Mesenchymal stem cell (in vitro differentiated cells and primary cell): ENCODE results near the gene DEFB124.

Experiments
- DNase-seq: peaks from one replicate; pipeline ENCODE4 v3.0.0-alpha.2; 2013
- H2AFZ ChIP-seq: one replicate; pipeline ENCODE4 v1.6.1; 2013; ENCODE audit warnings: low read depth, mild to moderate bottlenecking, control low read depth, inconsistent platforms, low read length, moderate library complexity
- H2AK5ac ChIP-seq: 2 replicates; pipeline ENCODE4 v1.6.1; 2013; ENCODE audit warnings: low read length, moderate library complexity, mild to moderate bottlenecking, inconsistent platforms; ENCODE audit not compliant: severe bottlenecking
- H2BK120ac ChIP-seq: one replicate; pipeline ENCODE4 v1.6.1; 2013; ENCODE audit warnings: low read depth, mild to moderate bottlenecking, inconsistent platforms, low read length, moderate library complexity
- H2BK12ac ChIP-seq, 2 experiments: one replicate each; pipeline ENCODE4 v1.6.1; 2013; ENCODE audit warnings: inconsistent platforms in 2 of 2, low read length in 2 of 2, mild to moderate bottlenecking in 2 of 2, moderate library complexity in 2 of 2, control low read depth in 1 of 2
- H2BK15ac ChIP-seq: one replicate; pipeline ENCODE4 v1.6.1; 2013; ENCODE audit warnings: mild to moderate bottlenecking, low read depth, inconsistent platforms; ENCODE audit not compliant: poor library complexity, severe bottlenecking
- H2BK5ac ChIP-seq: 2 replicates; pipeline ENCODE4 v1.6.1; 2013; ENCODE audit warnings: low read depth, mild to moderate bottlenecking, low read length, control low read depth, inconsistent platforms; ENCODE audit not compliant: poor library complexity, severe bottlenecking
- H3K14ac ChIP-seq, 2 experiments: one replicate each; pipeline ENCODE4 v1.6.1; 2013; ENCODE audit warnings: inconsistent platforms in 2 of 2, low read length in 2 of 2, control low read depth in 1 of 2, mild to moderate bottlenecking in 1 of 2, moderate library complexity in 1 of 2
- H3K18ac ChIP-seq, 2 experiments: one replicate each; pipeline ENCODE4 v1.6.1; 2013; ENCODE audit warnings: inconsistent platforms in 2 of 2, low read length in 2 of 2, control low read depth in 1 of 2, low read depth in 1 of 2, mild to moderate bottlenecking in 1 of 2
- H3K23ac ChIP-seq, 2 experiments: one replicate each; pipeline ENCODE4 v1.6.1; 2013; ENCODE audit warnings: inconsistent platforms in 2 of 2, low read length in 2 of 2, mild to moderate bottlenecking in 2 of 2, moderate library complexity in 2 of 2, control low read depth in 1 of 2
- H3K27ac ChIP-seq: 2 replicates; pipeline ENCODE4 v1.5.1; 2013; ENCODE audit warnings: mild to moderate bottlenecking, moderate library complexity, low read length, control low read depth, inconsistent platforms; ENCODE audit not compliant: poor library complexity, severe bottlenecking
- H3K27me3 ChIP-seq, 2 experiments: 2 replicates each; pipeline versions ENCODE4 v1.6.1 to v1.7.0; 2013; ENCODE audit warnings: low read length in 2 of 2, mild to moderate bottlenecking in 2 of 2, moderate library complexity in 2 of 2, control low read depth in 1 of 2, inconsistent platforms in 1 of 2; ENCODE audit not compliant: control insufficient read depth in 1 of 2, insufficient read depth in 1 of 2
- H3K36me3 ChIP-seq, 2 experiments: 2 replicates each; pipeline versions ENCODE4 v1.6.1 to v1.7.0; 2013; ENCODE audit warnings: low read length in 2 of 2, control low read depth in 1 of 2, inconsistent platforms in 1 of 2, low read depth in 1 of 2, mild to moderate bottlenecking in 1 of 2; ENCODE audit not compliant: insufficient read depth in 2 of 2, control insufficient read depth in 1 of 2
- H3K4ac ChIP-seq, 2 experiments: one replicate each; pipeline ENCODE4 v1.6.1; 2013; ENCODE audit warnings: inconsistent platforms in 2 of 2, low read length in 2 of 2, mild to moderate bottlenecking in 2 of 2, moderate library complexity in 2 of 2, control low read depth in 1 of 2, low read depth in 1 of 2
- H3K4me1 ChIP-seq: 2 replicates; pipeline ENCODE4 v1.6.1; 2013; ENCODE audit warnings: low read depth, low read length, control low read depth; ENCODE audit not compliant: control insufficient read depth, insufficient read depth
- H3K4me2 ChIP-seq: 2 replicates; pipeline ENCODE4 v1.6.1; 2013; ENCODE audit warnings: low read length, mild to moderate bottlenecking, inconsistent platforms; ENCODE audit not compliant: poor library complexity, severe bottlenecking
- H3K4me3 ChIP-seq, 2 experiments: 2 replicates each; pipeline versions ENCODE4 v1.5.1 to v1.7.0; 2013; ENCODE audit warnings: low read length in 2 of 2, mild to moderate bottlenecking in 2 of 2, control low read depth in 1 of 2, low read depth in 1 of 2; ENCODE audit not compliant: insufficient read depth in 1 of 2
- H3K79me1 ChIP-seq: replicated peaks from 2 replicates; pipeline ENCODE4 v1.6.1; 2013; ENCODE audit warnings: mild to moderate bottlenecking, control low read depth, low read length, inconsistent platforms; ENCODE audit not compliant: poor library complexity, severe bottlenecking
- H3K9ac ChIP-seq: 2 replicates; pipeline ENCODE4 v1.7.0; 2013; ENCODE audit warnings: mild to moderate bottlenecking, low read length, moderate library complexity
- H3K9me3 ChIP-seq: 2 replicates; pipeline ENCODE4 v1.7.0; 2013; ENCODE audit warnings: mild to moderate bottlenecking, low read length; ENCODE audit not compliant: control insufficient read depth
- H4K8ac ChIP-seq: one replicate; pipeline ENCODE4 v1.6.1; 2013; ENCODE audit warnings: inconsistent platforms, mild to moderate bottlenecking, low read length, moderate library complexity
- H4K91ac ChIP-seq: one replicate; pipeline ENCODE4 v1.6.1; 2013; ENCODE audit warnings: mild to moderate bottlenecking, low read length, inconsistent platforms
- WGBS: methylation state at CpG from one replicate; pipeline ENCODE4 v1.1.7; 2013; ENCODE audit warnings: mixed read lengths; 5-methylcytosine and 5-hydroxymethylcytosine counted together

DEFB124 gene

DNA sequence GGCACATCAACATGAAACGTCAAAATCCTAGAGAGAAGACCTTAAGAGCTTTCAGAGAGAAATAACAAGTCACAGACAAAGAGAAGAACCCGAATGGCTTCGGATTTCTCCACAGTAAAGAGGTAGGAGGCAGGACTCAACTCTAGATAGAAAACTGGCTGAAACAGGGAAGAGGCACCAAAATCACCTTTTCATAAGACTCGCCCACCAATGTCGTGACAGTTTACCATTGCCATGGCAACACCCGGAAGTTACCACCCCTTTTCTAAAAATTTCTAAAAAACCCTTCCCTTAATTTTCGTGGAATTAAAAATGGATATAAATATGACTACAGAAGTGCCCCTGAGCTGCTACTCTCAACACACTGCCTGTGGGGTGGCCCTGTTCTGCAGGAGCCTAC is 56.6 kb downstream of the DEFB124 start:
- Histone ChIP-seq H2BK15ac (no peak overlapping the region), H3K9ac (no peak overlapping the region), H3K18ac (no peak overlapping the region), H3K79me1 (no peaks in the 10 kb centered on the region), H3K4me2 (no peak overlapping the region), H3K9me3 (no peaks in the 10 kb centered on the region), H2AK5ac (no peak overlapping the region), H3K27ac (no peak overlapping the region), H2BK12ac (no peak overlapping the region), H3K14ac (no peak overlapping the region), H3K23ac (no peak overlapping the region), H3K4me1 (no peaks in the 10 kb centered on the region), H3K4ac (no peak overlapping the region), H2BK120ac (no peak overlapping the region), H2AFZ (no peak overlapping the region), H3K4me3 (no peak overlapping the region), H3K36me3 (no peaks in the 10 kb centered on the region), H2BK5ac (no peak overlapping the region), H3K27me3 (peaks cover 0 to 10% of the 10 kb centered on the region in 2 experiments), H4K8ac (no peak overlapping the region), H4K91ac (no peak overlapping the region)
- no peak for DNase-seq
- 85% methylated on average over 5 of the region's 7 CpGs for WGBS

DNA sequence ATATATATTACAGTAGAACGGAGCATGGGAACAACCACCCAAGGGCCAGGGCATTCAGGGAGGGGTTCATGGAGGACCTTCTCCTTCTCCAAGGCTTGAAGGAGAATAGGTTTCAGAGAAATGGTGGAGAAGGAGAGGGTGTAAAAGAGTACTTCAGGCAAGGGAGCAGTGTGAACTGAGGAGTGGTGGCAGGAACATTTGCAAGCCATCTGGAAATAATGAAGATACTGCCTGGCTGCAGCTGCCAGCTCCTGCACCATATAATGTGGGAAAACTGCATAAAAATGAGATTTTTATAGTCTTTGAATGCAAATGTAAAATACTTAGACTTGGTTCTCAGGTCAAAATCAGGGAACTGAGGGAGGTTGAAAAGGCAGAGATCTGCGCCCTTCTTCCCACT is 59.3 kb downstream of the DEFB124 start:
- no peak overlapping the region for H2AFZ ChIP-seq
- no peaks in the 10 kb centered on the region for H3K36me3 ChIP-seq
- H3K9ac ChIP-seq: no peak overlapping the region
- no peak overlapping the region for H3K27ac ChIP-seq
- no peak overlapping the region for H2BK15ac ChIP-seq
- H3K14ac ChIP-seq: no peak overlapping the region
- no peaks in the 10 kb centered on the region for H3K4me1 ChIP-seq
- H3K4me2 ChIP-seq: no peak overlapping the region
- H4K8ac ChIP-seq: no peak overlapping the region
- no peak overlapping the region for H3K4me3 ChIP-seq
- H2BK120ac ChIP-seq: no peak overlapping the region
- no peak overlapping the region for H4K91ac ChIP-seq
- H2AK5ac ChIP-seq: no peak overlapping the region
- H2BK5ac ChIP-seq: no peak overlapping the region
- H2BK12ac ChIP-seq: no peak overlapping the region
- H3K27me3 ChIP-seq: peaks cover 7 to 23% of the 10 kb centered on the region in 2 experiments
- WGBS: 86% methylated on average over 2 of the region's 2 CpGs
- no peak overlapping the region for H3K4ac ChIP-seq
- no peaks in the 10 kb centered on the region for H3K79me1 ChIP-seq
- H3K18ac ChIP-seq: no peak overlapping the region
- DNase-seq: no peak
- no peaks in the 10 kb centered on the region for H3K9me3 ChIP-seq
- no peak overlapping the region for H3K23ac ChIP-seq
